ENCODE measurements around the gene ENPP6. TPM values are rescaled to one million over a fixed set of nuclear protein-coding genes. Genes with fewer than 3 reads are reported as not detected.

Gene ENPP6
- polyA plus RNA-seq, 4 donors, result 0.27 to 4.7 (median 0.34) TPM; not detected in 1

DNA sequence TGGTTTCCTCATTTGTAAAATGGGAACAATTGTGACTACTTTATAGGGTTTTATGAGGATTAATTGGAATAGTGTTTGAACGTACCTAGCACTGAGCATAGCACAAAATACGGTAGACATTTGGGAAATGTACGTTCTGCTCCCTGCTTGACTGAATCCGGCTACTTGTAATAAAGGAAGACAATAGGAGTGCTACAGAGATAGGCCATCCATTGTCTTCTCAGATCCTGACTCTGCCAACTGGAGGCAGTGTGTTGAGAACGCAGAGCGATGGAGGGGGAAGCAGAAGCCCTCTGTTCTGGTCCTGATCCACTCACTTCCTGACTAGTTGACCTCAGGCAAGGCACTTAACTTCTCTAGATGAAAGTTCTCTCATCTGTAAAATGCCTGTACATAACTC, 26.4 kb downstream of the ENPP6 start:
- H3K36me3 ChIP-seq (ENCODE audit: control insufficient read depth in 3 of 3, insufficient read depth in 2 of 3, low read depth in 1 of 3, low read length in 3 of 3), result no peaks in the 10 kb centered on the region
- no peak overlapping the region for H3K4me3 ChIP-seq (ENCODE audit: low read depth in 1 of 3, low read length in 3 of 3)
- 89 to 93% (median 91%) methylated on average over 6 of the region's 6 CpGs for WGBS, 3 donors
- no peak for DNase-seq
- H3K27me3 ChIP-seq (ENCODE audit: control insufficient read depth in 3 of 3, insufficient read depth in 3 of 3, low read length in 3 of 3), result no peaks in the 10 kb centered on the region
- FAIRE-seq, result no peak
- peaks cover 0 to 4% of the 10 kb centered on the region in 2 donors for H3K9me3 ChIP-seq (ENCODE audit: control insufficient read depth in 2 of 2, insufficient read depth in 1 of 2, low read depth in 1 of 2, low read length in 1 of 2)
- H3K27ac ChIP-seq (ENCODE audit: low read depth in 1 of 3, low read length in 2 of 3), result no peak overlapping the region
- H3K4me1 ChIP-seq (ENCODE audit: control insufficient read depth in 3 of 3, insufficient read depth in 2 of 3, low read depth in 1 of 3, low read length in 2 of 3), result no peaks in the 10 kb centered on the region

DNA sequence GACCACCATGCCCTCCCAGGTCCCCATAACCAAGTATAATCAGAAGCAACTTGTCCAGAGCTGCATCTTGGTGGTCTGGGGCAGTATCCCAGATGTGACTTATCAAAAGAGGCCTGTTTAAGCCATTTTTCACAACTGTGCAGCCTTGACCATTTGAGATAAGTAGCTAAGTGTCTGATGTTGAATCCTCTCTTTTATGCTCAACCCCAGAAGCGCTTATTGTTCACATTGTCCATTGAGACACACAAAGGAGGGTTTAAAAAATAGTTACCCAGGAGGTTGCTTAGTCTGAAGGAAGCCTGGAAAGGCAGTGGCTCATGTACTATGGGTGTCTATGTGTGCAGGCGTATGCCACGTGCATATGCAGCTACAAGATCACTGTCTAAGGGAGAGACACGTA, 27.0 kb downstream of the ENPP6 start:
- Histone ChIP-seq H3K9me3 (ENCODE audit: control insufficient read depth in 2 of 2, insufficient read depth in 1 of 2, low read depth in 1 of 2, low read length in 1 of 2) (peaks cover 0 to 4% of the 10 kb centered on the region in 2 donors), H3K36me3 (ENCODE audit: control insufficient read depth in 3 of 3, insufficient read depth in 2 of 3, low read depth in 1 of 3, low read length in 3 of 3) (no peaks in the 10 kb centered on the region), H3K4me1 (ENCODE audit: control insufficient read depth in 3 of 3, insufficient read depth in 2 of 3, low read depth in 1 of 3, low read length in 2 of 3) (no peaks in the 10 kb centered on the region), H3K4me3 (ENCODE audit: low read depth in 1 of 3, low read length in 3 of 3) (no peak overlapping the region), H3K27me3 (ENCODE audit: control insufficient read depth in 3 of 3, insufficient read depth in 3 of 3, low read length in 3 of 3) (no peaks in the 10 kb centered on the region), H3K27ac (ENCODE audit: low read depth in 1 of 3, low read length in 2 of 3) (no peak overlapping the region)
- DNase-seq (no peak), FAIRE-seq (no peak)
- 91 to 92% (median 92%) methylated on average over 4 of the region's 4 CpGs for WGBS, 3 donors

DNA sequence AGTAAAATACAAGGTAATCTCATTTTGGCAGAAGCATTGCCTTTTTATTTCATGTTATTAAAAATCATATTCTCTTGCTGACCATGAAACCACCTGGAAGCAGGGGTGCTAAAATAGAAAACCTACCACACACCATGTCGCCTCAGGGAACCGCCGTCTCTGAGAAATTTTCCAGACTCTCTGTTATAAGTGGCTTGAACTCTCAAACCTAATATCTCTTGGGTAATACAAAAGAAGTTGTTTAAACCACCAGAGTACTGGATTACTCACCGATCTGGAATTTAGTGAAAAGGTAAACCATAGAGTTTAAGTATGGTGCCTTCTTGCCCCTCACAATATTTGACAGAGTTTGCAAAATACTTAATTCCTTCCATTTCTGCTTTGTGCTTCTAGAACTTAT, 27.7 kb downstream of the ENPP6 start:
- FAIRE-seq, result no peak
- Histone ChIP-seq H3K27me3 (ENCODE audit: control insufficient read depth in 3 of 3, insufficient read depth in 3 of 3, low read length in 3 of 3) (peaks cover 0 to 3% (median 0%) of the 10 kb centered on the region in 3 donors), H3K36me3 (ENCODE audit: control insufficient read depth in 3 of 3, insufficient read depth in 2 of 3, low read depth in 1 of 3, low read length in 3 of 3) (no peaks in the 10 kb centered on the region), H3K4me1 (ENCODE audit: control insufficient read depth in 3 of 3, insufficient read depth in 2 of 3, low read depth in 1 of 3, low read length in 2 of 3) (no peaks in the 10 kb centered on the region), H3K4me3 (ENCODE audit: low read depth in 1 of 3, low read length in 3 of 3) (no peak overlapping the region), H3K9me3 (ENCODE audit: control insufficient read depth in 2 of 2, insufficient read depth in 1 of 2, low read depth in 1 of 2, low read length in 1 of 2) (peaks cover 0 to 4% of the 10 kb centered on the region in 2 donors), H3K27ac (ENCODE audit: low read depth in 1 of 3, low read length in 2 of 3) (no peak overlapping the region)
- no peak for DNase-seq
- WGBS, 3 donors, result 81 to 87% (median 86%) methylated on average over 4 of the region's 4 CpGs

DNA sequence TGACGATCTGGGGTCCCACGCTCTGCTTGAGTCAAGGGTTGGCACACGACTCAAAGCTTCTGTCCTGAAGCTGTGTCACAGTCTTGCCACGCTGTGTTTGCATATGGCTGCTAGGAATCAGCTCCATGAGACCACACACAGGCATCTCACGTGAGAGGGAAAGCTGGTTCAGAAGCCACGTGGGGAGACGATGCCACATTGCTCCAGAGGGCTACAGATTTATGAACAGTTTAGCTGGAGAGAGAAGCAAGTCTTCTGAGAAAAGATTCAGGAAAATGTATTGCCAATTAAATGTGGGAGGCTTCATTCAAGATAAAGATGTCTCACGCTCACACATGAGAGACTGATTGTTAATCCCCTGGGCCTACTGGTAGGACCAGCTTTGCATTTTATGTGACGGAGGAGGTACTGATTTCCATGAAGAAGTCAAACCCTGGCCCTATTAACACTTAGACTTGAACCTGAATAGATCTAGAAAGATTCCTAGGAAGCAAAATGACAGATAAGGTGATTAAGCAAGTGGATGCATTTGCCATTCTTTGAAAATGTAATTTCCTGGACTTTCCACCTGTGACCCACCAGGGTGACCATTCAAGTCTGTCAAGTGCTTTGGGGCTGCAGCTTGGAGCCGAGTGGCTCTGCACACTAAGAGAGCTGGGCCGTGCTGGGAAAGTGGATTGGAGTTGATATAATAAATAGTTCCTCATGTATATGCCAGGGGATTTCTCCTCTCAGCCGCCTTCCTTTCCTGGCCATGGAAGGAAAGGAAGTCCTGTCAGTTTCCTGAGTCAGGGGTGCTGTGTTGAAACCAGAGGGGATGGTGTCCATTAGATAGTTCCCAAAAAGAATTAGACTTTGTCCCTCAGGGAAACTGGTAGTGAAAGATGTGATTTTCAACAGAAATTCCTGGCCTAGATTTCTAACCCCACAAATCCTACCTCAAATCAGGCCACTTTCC, 29.0 kb downstream of the ENPP6 start:
- Histone ChIP-seq H3K4me1 (ENCODE audit: control insufficient read depth in 3 of 3, insufficient read depth in 2 of 3, low read depth in 1 of 3, low read length in 2 of 3) (no peaks in the 10 kb centered on the region), H3K36me3 (ENCODE audit: control insufficient read depth in 3 of 3, insufficient read depth in 2 of 3, low read depth in 1 of 3, low read length in 3 of 3) (no peaks in the 10 kb centered on the region), H3K4me3 (ENCODE audit: low read depth in 1 of 3, low read length in 3 of 3) (no peak overlapping the region), H3K9me3 (ENCODE audit: control insufficient read depth in 2 of 2, insufficient read depth in 1 of 2, low read depth in 1 of 2, low read length in 1 of 2) (peaks cover 0 to 4% of the 10 kb centered on the region in 2 donors), H3K27me3 (ENCODE audit: control insufficient read depth in 3 of 3, insufficient read depth in 3 of 3, low read length in 3 of 3) (peaks cover 0 to 3% (median 0%) of the 10 kb centered on the region in 3 donors), H3K27ac (ENCODE audit: low read depth in 1 of 3, low read length in 2 of 3) (no peak overlapping the region)
- 82 to 90% (median 85%) methylated on average over 12 of the region's 12 CpGs for WGBS, 3 donors
- FAIRE-seq (no peak), DNase-seq (no peak)

DNA sequence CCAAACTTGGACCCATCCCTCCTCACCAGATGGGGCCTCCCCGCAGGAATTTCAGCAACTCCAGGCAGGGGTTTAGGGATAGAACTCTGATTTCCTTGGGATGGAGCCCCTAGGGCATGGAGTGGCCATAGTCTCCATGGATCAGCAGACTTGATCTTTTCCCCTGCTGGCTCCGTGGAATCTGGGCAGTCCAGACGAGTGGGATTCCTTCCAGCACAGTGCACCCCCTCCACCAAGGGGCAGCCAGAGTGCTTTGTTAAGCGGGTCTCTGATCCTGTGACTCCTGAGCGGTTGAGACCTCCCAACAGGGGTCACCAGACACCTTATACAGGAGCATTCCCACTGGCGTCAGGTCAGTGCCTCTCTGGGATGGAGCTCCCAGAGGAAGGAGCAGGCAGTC, 40.4 kb downstream of the ENPP6 start:
- no peaks in the 10 kb centered on the region for H3K9me3 ChIP-seq (ENCODE audit: control insufficient read depth in 2 of 2, insufficient read depth in 1 of 2, low read depth in 1 of 2, low read length in 1 of 2)
- DNase-seq (no peak), FAIRE-seq (no peak)
- H3K27me3 ChIP-seq (ENCODE audit: control insufficient read depth in 3 of 3, insufficient read depth in 3 of 3, low read length in 3 of 3), result peaks cover 0 to 2% (median 0%) of the 10 kb centered on the region in 3 donors
- H3K36me3 ChIP-seq (ENCODE audit: control insufficient read depth in 3 of 3, insufficient read depth in 2 of 3, low read depth in 1 of 3, low read length in 3 of 3), result no peaks in the 10 kb centered on the region
- H3K4me3 ChIP-seq (ENCODE audit: low read depth in 1 of 3, low read length in 3 of 3), result no peak overlapping the region
- no peak overlapping the region for H3K27ac ChIP-seq (ENCODE audit: low read depth in 1 of 3, low read length in 2 of 3)
- H3K4me1 ChIP-seq (ENCODE audit: control insufficient read depth in 3 of 3, insufficient read depth in 2 of 3, low read depth in 1 of 3, low read length in 2 of 3), result no peaks in the 10 kb centered on the region
- 75 to 81% (median 81%) methylated on average over 6 of the region's 6 CpGs for WGBS, 3 donors

DNA sequence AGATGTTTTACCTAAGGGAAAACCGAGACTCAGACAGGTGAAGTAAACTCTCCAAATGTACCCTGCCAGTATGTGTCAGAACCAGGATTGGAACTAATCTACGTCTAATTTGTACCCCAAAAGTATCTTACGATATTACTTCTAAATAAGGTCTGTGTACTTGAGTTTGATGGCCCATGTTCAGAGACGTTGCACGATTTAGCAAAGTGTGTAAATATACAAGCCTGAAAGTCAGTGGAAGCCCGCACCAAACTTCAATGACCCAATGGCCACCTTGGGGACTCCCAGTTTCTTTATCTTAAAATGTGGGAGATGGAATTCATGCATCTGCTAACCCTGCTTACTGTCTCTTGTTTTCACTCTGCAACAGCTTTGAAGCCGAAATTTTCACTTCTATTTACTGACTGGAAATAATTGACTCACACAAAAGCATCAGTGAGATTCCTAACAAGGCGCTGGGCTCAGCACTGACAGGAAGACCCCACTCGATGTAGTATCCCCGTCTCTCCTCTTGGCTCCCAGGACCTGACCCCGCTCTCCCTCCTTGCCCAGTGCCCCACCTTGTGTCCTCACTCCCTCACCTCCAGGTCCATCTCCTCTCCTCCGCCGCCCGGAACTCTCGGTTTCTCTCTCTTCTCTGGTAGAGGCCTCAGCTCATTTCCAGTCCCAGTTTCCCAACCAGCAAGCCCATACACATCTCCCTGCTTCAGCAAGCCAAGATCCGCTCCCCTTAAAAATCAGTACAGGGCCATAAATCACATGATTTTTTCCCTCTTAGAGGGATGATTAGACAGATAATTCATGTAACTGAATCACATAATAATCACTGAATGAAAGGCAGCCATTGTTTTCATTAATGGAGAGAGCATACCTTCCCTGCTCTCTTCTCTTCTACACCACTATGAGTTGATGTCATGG, 42.8 kb downstream of the ENPP6 start:
- Histone ChIP-seq H3K4me3 (ENCODE audit: low read depth in 1 of 3, low read length in 3 of 3) (no peak overlapping the region), H3K36me3 (ENCODE audit: control insufficient read depth in 3 of 3, insufficient read depth in 2 of 3, low read depth in 1 of 3, low read length in 3 of 3) (no peaks in the 10 kb centered on the region), H3K27ac (ENCODE audit: low read depth in 1 of 3, low read length in 2 of 3) (no peak overlapping the region), H3K9me3 (ENCODE audit: control insufficient read depth in 2 of 2, insufficient read depth in 1 of 2, low read depth in 1 of 2, low read length in 1 of 2) (no peaks in the 10 kb centered on the region), H3K27me3 (ENCODE audit: control insufficient read depth in 3 of 3, insufficient read depth in 3 of 3, low read length in 3 of 3) (peaks cover 0 to 2% (median 0%) of the 10 kb centered on the region in 3 donors), H3K4me1 (ENCODE audit: control insufficient read depth in 3 of 3, insufficient read depth in 2 of 3, low read depth in 1 of 3, low read length in 2 of 3) (no peaks in the 10 kb centered on the region)
- DNase-seq, result no peak
- WGBS, 3 donors, result 74 to 87% (median 79%) methylated on average over 16 of the region's 16 CpGs
- FAIRE-seq, result no peak

DNA sequence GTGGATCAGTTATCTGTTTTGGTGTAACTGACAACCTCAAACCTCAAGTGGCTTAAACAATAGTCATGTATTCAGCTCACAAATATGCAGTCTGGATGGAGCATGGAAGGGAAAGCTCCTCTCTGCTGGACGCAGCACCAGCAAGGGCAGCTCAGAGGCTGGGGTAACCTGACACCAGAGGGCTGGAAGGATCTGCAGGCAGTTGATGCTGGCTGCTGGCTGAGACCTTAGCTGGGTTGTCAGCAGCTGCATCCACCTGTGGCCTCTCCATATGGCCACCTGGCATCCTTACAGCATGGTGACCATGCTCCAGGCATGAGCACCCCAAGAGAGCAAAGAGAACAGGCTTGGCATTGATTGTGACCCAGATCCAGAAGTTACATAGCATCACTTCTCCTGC, 46.7 kb downstream of the ENPP6 start:
- Histone ChIP-seq H3K27ac (ENCODE audit: low read depth in 1 of 3, low read length in 2 of 3) (no peak overlapping the region), H3K4me1 (ENCODE audit: control insufficient read depth in 3 of 3, insufficient read depth in 2 of 3, low read depth in 1 of 3, low read length in 2 of 3) (peaks cover 0 to 3% (median 0%) of the 10 kb centered on the region in 3 donors), H3K9me3 (ENCODE audit: control insufficient read depth in 2 of 2, insufficient read depth in 1 of 2, low read depth in 1 of 2, low read length in 1 of 2) (no peaks in the 10 kb centered on the region), H3K27me3 (ENCODE audit: control insufficient read depth in 3 of 3, insufficient read depth in 3 of 3, low read length in 3 of 3) (peaks cover 0 to 21% (median 2%) of the 10 kb centered on the region in 3 donors), H3K4me3 (ENCODE audit: low read depth in 1 of 3, low read length in 3 of 3) (no peak overlapping the region), H3K36me3 (ENCODE audit: control insufficient read depth in 3 of 3, insufficient read depth in 2 of 3, low read depth in 1 of 3, low read length in 3 of 3) (no peaks in the 10 kb centered on the region)
- FAIRE-seq (no peak), DNase-seq (no peak)
- 40 to 57% (median 57%) methylated on average over 1 of the region's 1 CpG for WGBS, 3 donors

DNA sequence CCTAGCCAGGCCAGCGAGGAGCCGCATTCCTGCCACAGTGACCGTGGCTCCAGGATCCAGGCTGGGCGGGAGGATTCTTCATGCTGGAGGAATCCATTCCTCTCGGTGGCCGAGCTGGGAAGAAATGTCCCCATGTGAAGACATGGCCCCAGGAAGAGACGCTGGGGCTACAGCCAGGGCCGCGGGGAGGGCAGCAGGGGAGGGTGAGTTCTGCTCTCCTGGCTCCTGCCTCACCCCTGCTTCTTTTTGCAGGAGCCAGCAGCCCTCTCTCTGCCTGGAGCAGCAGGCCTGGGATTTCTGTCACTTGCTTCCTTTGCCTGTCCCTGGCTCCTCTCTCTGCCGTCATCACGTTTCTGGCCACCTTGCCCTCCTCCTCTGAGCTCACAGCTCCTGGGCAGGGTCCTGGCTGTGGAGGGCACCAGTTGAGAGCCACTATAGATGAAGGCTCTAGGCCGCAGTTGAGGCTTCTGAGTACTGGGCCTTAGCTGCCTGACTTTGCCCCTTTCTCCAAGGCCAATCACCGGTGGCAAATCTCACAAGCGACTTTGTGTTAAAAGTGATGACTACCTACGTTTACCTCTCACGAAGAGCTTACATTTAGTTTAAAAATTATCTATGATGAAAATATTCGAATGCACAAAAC, 48.3 kb downstream of the ENPP6 start:
- H3K4me3 ChIP-seq (ENCODE audit: low read depth in 1 of 3, low read length in 3 of 3), result no peak overlapping the region
- H3K4me1 ChIP-seq (ENCODE audit: control insufficient read depth in 3 of 3, insufficient read depth in 2 of 3, low read depth in 1 of 3, low read length in 2 of 3), result peaks cover 0 to 3% (median 0%) of the 10 kb centered on the region in 3 donors
- no peaks in the 10 kb centered on the region for H3K36me3 ChIP-seq (ENCODE audit: control insufficient read depth in 3 of 3, insufficient read depth in 2 of 3, low read depth in 1 of 3, low read length in 3 of 3)
- peaks cover 0 to 34% (median 2%) of the 10 kb centered on the region in 3 donors for H3K27me3 ChIP-seq (ENCODE audit: control insufficient read depth in 3 of 3, insufficient read depth in 3 of 3, low read length in 3 of 3)
- 86 to 88% (median 86%) methylated on average over 17 of the region's 17 CpGs for WGBS, 3 donors
- no peak for FAIRE-seq
- H3K9me3 ChIP-seq (ENCODE audit: control insufficient read depth in 2 of 2, insufficient read depth in 1 of 2, low read depth in 1 of 2, low read length in 1 of 2), result no peaks in the 10 kb centered on the region
- H3K27ac ChIP-seq (ENCODE audit: low read depth in 1 of 3, low read length in 2 of 3), result no peak overlapping the region
- no peak for DNase-seq
